ENCODE measurements around the gene IPO11. TPM values are rescaled to one million over a fixed set of nuclear protein-coding genes. Genes with fewer than 3 reads are reported as not detected.

IPO11 gene
- total and polyA plus RNA-seq, 9 donors = 10.4 to 40.3 (median 24.6) TPM

GRCh38 chr5:62574599-62574998 is 162.0 kb downstream of the IPO11 start:
- intact Hi-C loops (cut with DNase I) = no loop called here
- no peak for TF ChIP-seq CTCF (IDR thresholded peaks at IDR 0.05)
- TF ChIP-seq POLR2A (IDR thresholded peaks at IDR 0.05) = no peak
- TF ChIP-seq EP300 (IDR thresholded peaks at IDR 0.05) = no peak
- H3K36me3 ChIP-seq = no peaks in the 10 kb centered on the region
- H3K27ac ChIP-seq = no peak overlapping the region
- WGBS, 3 donors = 91 to 95% (median 92%) methylated on average over 2 of the region's 2 CpGs
- H3K9me3 ChIP-seq = no peaks in the 10 kb centered on the region
- H3K4me3 ChIP-seq = no peak overlapping the region
- no peak for DNase-seq
- no peaks in the 10 kb centered on the region for H3K27me3 ChIP-seq
- no peaks in the 10 kb centered on the region for H3K4me1 ChIP-seq (ENCODE audit: insufficient read depth)

- TF ChIP-seq POLR2A (IDR thresholded peaks at IDR 0.05) (no peak), EP300 (IDR thresholded peaks at IDR 0.05) (no peak), CTCF (IDR thresholded peaks at IDR 0.05) (no peak)
- intact Hi-C loops (cut with DNase I) = no loop called here
- Histone ChIP-seq H3K9me3 (no peaks in the 10 kb centered on the region), H3K4me3 (no peak overlapping the region), H3K27ac (no peak overlapping the region), H3K36me3 (no peaks in the 10 kb centered on the region), H3K4me1 (ENCODE audit: insufficient read depth) (no peaks in the 10 kb centered on the region), H3K27me3 (no peaks in the 10 kb centered on the region)
- WGBS, 3 donors = 73 to 80% (median 80%) methylated on average over 2 of the region's 2 CpGs
- no peak for DNase-seq
These were observed 162.5 kb downstream of the IPO11 start for GRCh38 chr5:62575066-62575465.

GRCh38 chr5:62575489-62575888 is 162.9 kb downstream of the IPO11 start:
- Histone ChIP-seq H3K4me3 (no peak overlapping the region), H3K4me1 (ENCODE audit: insufficient read depth) (no peaks in the 10 kb centered on the region), H3K36me3 (no peaks in the 10 kb centered on the region), H3K27me3 (no peaks in the 10 kb centered on the region), H3K27ac (no peak overlapping the region), H3K9me3 (no peaks in the 10 kb centered on the region)
- no peak for TF ChIP-seq POLR2A (IDR thresholded peaks at IDR 0.05)
- no peak for TF ChIP-seq CTCF (IDR thresholded peaks at IDR 0.05)
- TF ChIP-seq EP300 (IDR thresholded peaks at IDR 0.05) = no peak
- 63 to 82% (median 80%) methylated on average over 1 of the region's 1 CpG for WGBS, 3 donors
- no peak for DNase-seq
- intact Hi-C loops (cut with DNase I) = no loop called here

- H3K4me3 ChIP-seq = no peak overlapping the region
- 93 to 96% (median 95%) methylated on average over 4 of the region's 4 CpGs for WGBS, 3 donors
- H3K36me3 ChIP-seq = no peaks in the 10 kb centered on the region
- no peak for DNase-seq
- intact Hi-C loops (cut with DNase I) = no loop called here
- TF ChIP-seq EP300 (IDR thresholded peaks at IDR 0.05) (no peak), POLR2A (IDR thresholded peaks at IDR 0.05) (no peak), CTCF (IDR thresholded peaks at IDR 0.05) (no peak)
- no peaks in the 10 kb centered on the region for H3K9me3 ChIP-seq
- no peaks in the 10 kb centered on the region for H3K27me3 ChIP-seq
- no peaks in the 10 kb centered on the region for H3K4me1 ChIP-seq (ENCODE audit: insufficient read depth)
- H3K27ac ChIP-seq = no peak overlapping the region
These were observed 164.1 kb downstream of the IPO11 start for GRCh38 chr5:62576570-62577170.

All from ovary (tissue), 9 donors.